T-helper 17 cell (primary cell): ENCODE measurements around the gene CATSPERB. TPM values are rescaled to one million over a fixed set of nuclear protein-coding genes. Genes with fewer than 3 reads are reported as not detected.
A peak's percentile ranks its signal among the peaks of the same experiment; 100 is the strongest.
"Not testable (repeated sequence)": the region's sequence is repeated elsewhere in the genome, so short reads cannot be mapped to it uniquely, and the experiment has no call there.

Source experiments
- ATAC-seq: fragments of 150-1000 bp; cut with Tn5 transposase; 2 replicates; pipeline ENCODE4 v1.10.0; 2021; ENCODE audit warnings: mild to moderate bottlenecking, moderate library complexity
- DNase-seq, 3 donors: peaks; one replicate each; pipeline versions ENCODE4 v3.0.0 to v3.0.0-alpha.2; 2020 to 2021
- H3K9me3 ChIP-seq: one replicate; pipeline ENCODE4 v1.7.0; 2013; ENCODE audit warnings: low read length, mild to moderate bottlenecking; ENCODE audit not compliant: control insufficient read depth, poor library complexity, severe bottlenecking
- H3K27ac Mint-ChIP-seq: one replicate; pipeline ENCODE4 v1.8.0; 2022; ENCODE audit warnings: mild to moderate bottlenecking, moderate library complexity, mixed read lengths
- H3K27me3 Mint-ChIP-seq: one replicate; pipeline ENCODE4 v1.8.0; 2022; ENCODE audit warnings: mixed read lengths
- H3K36me3 Mint-ChIP-seq: one replicate; pipeline ENCODE4 v1.8.0; 2022; ENCODE audit warnings: low read depth, mixed read lengths
- H3K4me1 Mint-ChIP-seq: one replicate; pipeline ENCODE4 v1.8.0; 2022; ENCODE audit warnings: mild to moderate bottlenecking, mixed read lengths
- H3K4me3 Mint-ChIP-seq: one replicate; pipeline ENCODE4 v1.8.0; 2022; ENCODE audit warnings: mild to moderate bottlenecking, moderate library complexity, mixed read lengths
- total RNA-seq, 4 donors: library from RNA in 2 of 4; stranded (reverse) in 2 of 4; gene quantifications; one replicate each; pipeline ENCODE4 v1.2.3 and lab custom pipeline; 2022 to 2026

The CATSPERB gene
- total RNA-seq, 2 donors from 2014 or later = 2.2 to 4.1 TPM

GRCh38 chr14:91748049-91748448, 16.2 kb upstream of the CATSPERB start:
- Mint-ChIP-seq H3K27me3 (no peaks in the 10 kb centered on the region), H3K4me3 (no peak overlapping the region), H3K4me1 (peaks cover 4% of the 10 kb centered on the region), H3K36me3 (no peaks in the 10 kb centered on the region), H3K27ac (no peak overlapping the region)
- ATAC-seq (no peak), DNase-seq (no peak)
- no peaks in the 10 kb centered on the region for H3K9me3 ChIP-seq

- peak overlapping the region; percentile 29 for H3K27ac Mint-ChIP-seq
- H3K36me3 Mint-ChIP-seq = no peaks in the 10 kb centered on the region
- no peak overlapping the region for H3K4me3 Mint-ChIP-seq
- H3K27me3 Mint-ChIP-seq = no peaks in the 10 kb centered on the region
- no peaks in the 10 kb centered on the region for H3K9me3 ChIP-seq
- ATAC-seq (no peak), DNase-seq (no peak)
- peaks cover 2% of the 10 kb centered on the region for H3K4me1 Mint-ChIP-seq
Observed at GRCh38 chr14:91745344-91745743, 13.5 kb upstream of the CATSPERB start.

- no peaks in the 10 kb centered on the region for H3K4me1 Mint-ChIP-seq
- no peaks in the 10 kb centered on the region for H3K9me3 ChIP-seq
- peak overlapping the region; percentile 14 for H3K27ac Mint-ChIP-seq
- H3K36me3 Mint-ChIP-seq = no peaks in the 10 kb centered on the region
- DNase-seq (no peak), ATAC-seq (no peak)
- H3K27me3 Mint-ChIP-seq = no peaks in the 10 kb centered on the region
- H3K4me3 Mint-ChIP-seq = no peak overlapping the region
Observed at GRCh38 chr14:91744068-91744480, 12.2 kb upstream of the CATSPERB start.

GRCh38 chr14:91743305-91743653, 11.4 kb upstream of the CATSPERB start:
- no peak overlapping the region for H3K27ac Mint-ChIP-seq
- H3K27me3 Mint-ChIP-seq = no peaks in the 10 kb centered on the region
- ATAC-seq (no peak), DNase-seq (no peak)
- H3K9me3 ChIP-seq = no peaks in the 10 kb centered on the region
- no peaks in the 10 kb centered on the region for H3K4me1 Mint-ChIP-seq
- no peaks in the 10 kb centered on the region for H3K36me3 Mint-ChIP-seq
- no peak overlapping the region for H3K4me3 Mint-ChIP-seq

GRCh38 chr14:91742621-91743304, 10.9 kb upstream of the CATSPERB start:
- Mint-ChIP-seq H3K4me3 (no peak overlapping the region), H3K27ac (no peak overlapping the region)
- ATAC-seq = no peak

GRCh38 chr14:91739867-91740266, 8.0 kb upstream of the CATSPERB start:
- ATAC-seq, H3K4me1 Mint-ChIP-seq, H3K9me3 ChIP-seq, H3K4me3 Mint-ChIP-seq, H3K27me3 Mint-ChIP-seq, H3K27ac Mint-ChIP-seq, H3K36me3 Mint-ChIP-seq, DNase-seq: not testable (repeated sequence)

More at GRCh38 chr14:91742621-91743304, 10.9 kb upstream of the CATSPERB start:
- no peak for DNase-seq
- no peaks in the 10 kb centered on the region for H3K36me3 Mint-ChIP-seq
- no peaks in the 10 kb centered on the region for H3K27me3 Mint-ChIP-seq
- H3K9me3 ChIP-seq = no peaks in the 10 kb centered on the region
- no peaks in the 10 kb centered on the region for H3K4me1 Mint-ChIP-seq

GRCh38 chr14:91737619-91738018, 5.7 kb upstream of the CATSPERB start:
- no peaks in the 10 kb centered on the region for H3K4me1 Mint-ChIP-seq
- no peak overlapping the region for H3K4me3 Mint-ChIP-seq
- H3K27me3 Mint-ChIP-seq = peaks cover 6% of the 10 kb centered on the region
- no peaks in the 10 kb centered on the region for H3K9me3 ChIP-seq
- peaks cover 4% of the 10 kb centered on the region for H3K36me3 Mint-ChIP-seq
- no peak overlapping the region for H3K27ac Mint-ChIP-seq
- ATAC-seq = no peak
- no peak for DNase-seq

- Mint-ChIP-seq H3K36me3 (peaks cover 4% of the 10 kb centered on the region), H3K4me1 (no peaks in the 10 kb centered on the region), H3K4me3 (no peak overlapping the region), H3K27me3 (peaks cover 6% of the 10 kb centered on the region), H3K27ac (no peak overlapping the region)
- DNase-seq = no peak
- ATAC-seq = no peak
- no peaks in the 10 kb centered on the region for H3K9me3 ChIP-seq
Observed at GRCh38 chr14:91732859-91733477, 1.1 kb upstream of the CATSPERB start.

GRCh38 chr14:91732439-91732838, 553 bp upstream of the CATSPERB start:
- no peak for ATAC-seq
- no peaks in the 10 kb centered on the region for H3K9me3 ChIP-seq
- no peaks in the 10 kb centered on the region for H3K4me1 Mint-ChIP-seq
- peaks cover 6% of the 10 kb centered on the region for H3K27me3 Mint-ChIP-seq
- peaks cover 4% of the 10 kb centered on the region for H3K36me3 Mint-ChIP-seq
- no peak overlapping the region for H3K27ac Mint-ChIP-seq
- no peak for DNase-seq
- H3K4me3 Mint-ChIP-seq = no peak overlapping the region

GRCh38 chr14:91731018-91731417, 868 bp downstream of the CATSPERB start:
- peaks cover under 1% of the 10 kb centered on the region for H3K27me3 Mint-ChIP-seq

GRCh38 chr14:91729756-91730155, 2.1 kb downstream of the CATSPERB start:
- no peaks in the 10 kb centered on the region for H3K9me3 ChIP-seq
- H3K27ac Mint-ChIP-seq = no peak overlapping the region
- no peak overlapping the region for H3K4me3 Mint-ChIP-seq
- no peaks in the 10 kb centered on the region for H3K4me1 Mint-ChIP-seq
- ATAC-seq (no peak), DNase-seq (no peak)
- H3K36me3 Mint-ChIP-seq = no peaks in the 10 kb centered on the region
- no peaks in the 10 kb centered on the region for H3K27me3 Mint-ChIP-seq

More at GRCh38 chr14:91731018-91731417, 868 bp downstream of the CATSPERB start:
- Mint-ChIP-seq H3K4me3 (no peak overlapping the region), H3K27ac (no peak overlapping the region), H3K36me3 (no peaks in the 10 kb centered on the region), H3K4me1 (no peaks in the 10 kb centered on the region)
- H3K9me3 ChIP-seq = no peaks in the 10 kb centered on the region
- no peak for ATAC-seq
- DNase-seq = no peak

- H3K4me3 Mint-ChIP-seq = no peak overlapping the region
- no peak for ATAC-seq
- no peak overlapping the region for H3K27ac Mint-ChIP-seq
Observed at GRCh38 chr14:91728616-91729183, 3.2 kb downstream of the CATSPERB start.

GRCh38 chr14:91727121-91727520, 4.8 kb downstream of the CATSPERB start:
- Mint-ChIP-seq H3K27me3 (no peaks in the 10 kb centered on the region), H3K27ac (no peak overlapping the region), H3K4me1 (no peaks in the 10 kb centered on the region), H3K36me3 (no peaks in the 10 kb centered on the region), H3K4me3 (no peak overlapping the region)
- no peaks in the 10 kb centered on the region for H3K9me3 ChIP-seq
- no peak for ATAC-seq
- DNase-seq = no peak

More at GRCh38 chr14:91728616-91729183, 3.2 kb downstream of the CATSPERB start:
- Mint-ChIP-seq H3K36me3 (no peaks in the 10 kb centered on the region), H3K4me1 (no peaks in the 10 kb centered on the region), H3K27me3 (no peaks in the 10 kb centered on the region)
- H3K9me3 ChIP-seq = no peaks in the 10 kb centered on the region
- no peak for DNase-seq

- H3K27ac Mint-ChIP-seq = no peak overlapping the region
- ATAC-seq (no peak), DNase-seq (no peak)
- H3K4me1 Mint-ChIP-seq = peaks cover 2% of the 10 kb centered on the region
- no peak overlapping the region for H3K4me3 Mint-ChIP-seq
- H3K36me3 Mint-ChIP-seq = peaks cover 2% of the 10 kb centered on the region
- no peaks in the 10 kb centered on the region for H3K9me3 ChIP-seq
- no peaks in the 10 kb centered on the region for H3K27me3 Mint-ChIP-seq
Observed at GRCh38 chr14:91723501-91723900, 8.4 kb downstream of the CATSPERB start.
